Measurements from ENCODE around the gene TIAM1.

DNA sequence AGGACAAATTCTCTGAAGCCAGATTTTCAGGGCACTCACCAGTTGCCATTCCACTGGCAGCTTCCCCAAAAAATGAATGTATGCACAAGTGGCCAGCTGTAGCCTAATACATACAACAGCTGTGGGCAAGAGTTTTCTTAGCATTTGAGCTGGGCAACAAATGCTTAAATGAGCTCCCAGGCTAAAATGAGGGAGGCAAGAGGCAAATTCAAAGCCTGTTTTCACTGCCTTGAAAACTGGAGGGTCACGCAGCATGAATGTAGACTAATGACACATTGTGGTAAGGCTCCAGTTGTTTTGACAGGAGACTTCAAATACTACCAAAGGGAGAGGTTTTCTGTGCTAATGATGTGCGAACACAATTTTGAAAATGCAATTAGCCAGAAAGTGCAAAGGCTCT lies 88.2 kb downstream of the TIAM1 start:
- TF ChIP-seq, protein P1, sequence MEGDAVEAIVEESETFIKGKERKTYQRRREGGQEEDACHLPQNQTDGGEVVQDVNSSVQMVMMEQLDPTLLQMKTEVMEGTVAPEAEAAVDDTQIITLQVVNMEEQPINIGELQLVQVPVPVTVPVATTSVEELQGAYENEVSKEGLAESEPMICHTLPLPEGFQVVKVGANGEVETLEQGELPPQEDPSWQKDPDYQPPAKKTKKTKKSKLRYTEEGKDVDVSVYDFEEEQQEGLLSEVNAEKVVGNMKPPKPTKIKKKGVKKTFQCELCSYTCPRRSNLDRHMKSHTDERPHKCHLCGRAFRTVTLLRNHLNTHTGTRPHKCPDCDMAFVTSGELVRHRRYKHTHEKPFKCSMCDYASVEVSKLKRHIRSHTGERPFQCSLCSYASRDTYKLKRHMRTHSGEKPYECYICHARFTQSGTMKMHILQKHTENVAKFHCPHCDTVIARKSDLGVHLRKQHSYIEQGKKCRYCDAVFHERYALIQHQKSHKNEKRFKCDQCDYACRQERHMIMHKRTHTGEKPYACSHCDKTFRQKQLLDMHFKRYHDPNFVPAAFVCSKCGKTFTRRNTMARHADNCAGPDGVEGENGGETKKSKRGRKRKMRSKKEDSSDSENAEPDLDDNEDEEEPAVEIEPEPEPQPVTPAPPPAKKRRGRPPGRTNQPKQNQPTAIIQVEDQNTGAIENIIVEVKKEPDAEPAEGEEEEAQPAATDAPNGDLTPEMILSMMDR (IDR thresholded peaks at IDR 0.05): no peak
- TF ChIP-seq EP300 (IDR thresholded peaks at IDR 0.05) (no peak), POLR2A (IDR thresholded peaks at IDR 0.05) (no peak)
